Smooth muscle cell (in vitro differentiated cells): ENCODE results near the gene CCDC60. TPM values are rescaled to one million over a fixed set of nuclear protein-coding genes. Genes with fewer than 3 reads are reported as not detected.

Source experiments
- DNase-seq: peaks from one replicate; lab custom pipeline; 2025; ENCODE audit not compliant: unreplicated experiment; lab: John Stamatoyannopoulos, UW
- H2AFZ ChIP-seq: fragments of 200-600 bp; sonication (generic); 2 replicates; pipeline ENCODE4 v1.6.0; 2016; ENCODE audit warnings: antibody characterized with exemption, low read depth, mild to moderate bottlenecking
- H3F3A ChIP-seq: fragments of 200-600 bp; sonication (generic); 2 replicates; pipeline ENCODE4 v1.6.0; 2017; ENCODE audit warnings: antibody characterized with exemption, low read depth
- H3K27ac ChIP-seq: fragments of 200-600 bp; sonication (generic); 2 replicates; pipeline ENCODE4 v1.5.1; 2016; ENCODE audit warnings: low read depth, mild to moderate bottlenecking
- H3K27me3 ChIP-seq: fragments of 200-600 bp; sonication (generic); 2 replicates; pipeline ENCODE4 v1.6.1; 2016; ENCODE audit warnings: low read depth, mild to moderate bottlenecking
- H3K36me3 ChIP-seq: fragments of 200-600 bp; sonication (generic); 2 replicates; pipeline ENCODE4 v1.5.1; 2016; ENCODE audit warnings: low read depth
- H3K4me1 ChIP-seq: fragments of 200-600 bp; sonication (generic); 2 replicates; pipeline ENCODE4 v1.5.1; 2016; ENCODE audit warnings: low read depth
- H3K4me2 ChIP-seq: fragments of 200-600 bp; sonication (generic); 2 replicates; pipeline ENCODE4 v1.6.0; 2016; ENCODE audit warnings: mild to moderate bottlenecking
- H3K4me3 ChIP-seq: fragments of 200-600 bp; sonication (generic); 2 replicates; pipeline ENCODE4 v1.5.1; 2016; ENCODE audit warnings: mild to moderate bottlenecking
- H3K79me2 ChIP-seq: fragments of 200-600 bp; sonication (generic); 2 replicates; pipeline ENCODE4 v1.6.0; 2016; ENCODE audit warnings: low read depth, mild to moderate bottlenecking
- H3K9ac ChIP-seq: fragments of 200-600 bp; sonication (generic); 2 replicates; pipeline ENCODE4 v1.6.0; 2016; ENCODE audit warnings: low read depth
- H3K9me3 ChIP-seq: fragments of 200-600 bp; sonication (generic); replicated peaks from 2 replicates; pipeline ENCODE4 v1.5.1; 2016; ENCODE audit warnings: low read depth
- H4K20me1 ChIP-seq: fragments of 200-600 bp; sonication (generic); 2 replicates; pipeline ENCODE4 v1.6.0; 2016; ENCODE audit warnings: low read depth
- WGBS: methylation state at CpG from one replicate; pipeline ENCODE4 v1.1.7; 2016; ENCODE audit warnings: low lambda C conversion rate; 5-methylcytosine and 5-hydroxymethylcytosine counted together
- polyA plus RNA-seq: library from polyadenylated mRNA; unstranded; fragments of >200 nt; fragmentation: Nextera tagmentation; extraction: Ambion mirVana; gene quantifications from 2 replicates; pipeline ENCODE4 v1.2.1, GENCODE V29; 2016
- total RNA-seq: library from RNA; depleted of rRNA; stranded (reverse); fragments of >200 nt; gene quantifications from 2 replicates; pipeline ENCODE4 v1.2.3, GENCODE V29; 2014
- TF ChIP-seq, protein P1 (sequence below): fragments of 200-600 bp; sonication (generic); IDR thresholded peaks from 2 replicates; pipeline ENCODE4 v1.5.1; 2017; ENCODE audit warnings: borderline replicate concordance, mild to moderate bottlenecking, antibody characterized with exemption; ENCODE audit not compliant: insufficient read depth, poor library complexity, severe bottlenecking

Gene CCDC60
- total and polyA plus RNA-seq, 2 experiments from 2014 or later, result not detected

DNA sequence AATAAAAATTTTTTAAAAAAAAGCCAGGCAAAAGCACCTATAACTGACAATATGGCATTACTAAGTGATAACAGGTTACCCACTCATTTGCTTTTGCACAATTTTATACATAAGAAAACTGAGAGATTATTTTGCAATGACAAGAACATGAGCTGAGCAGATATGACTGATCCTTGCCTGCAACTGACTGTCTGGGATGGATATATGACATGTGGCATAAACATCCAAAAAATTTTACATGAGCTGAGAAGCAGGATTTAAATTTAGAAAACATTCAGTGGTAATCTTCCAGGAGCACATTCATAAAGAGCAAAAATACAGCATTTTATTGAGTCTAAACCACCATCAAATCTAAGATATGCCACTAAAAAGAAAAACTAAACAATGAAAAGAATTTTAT, 133.8 kb downstream of the CCDC60 start:
- Histone ChIP-seq H3K4me1 (no peaks in the 10 kb centered on the region), H3K27me3 (peaks cover 3% of the 10 kb centered on the region), H3K36me3 (no peaks in the 10 kb centered on the region)

DNA sequence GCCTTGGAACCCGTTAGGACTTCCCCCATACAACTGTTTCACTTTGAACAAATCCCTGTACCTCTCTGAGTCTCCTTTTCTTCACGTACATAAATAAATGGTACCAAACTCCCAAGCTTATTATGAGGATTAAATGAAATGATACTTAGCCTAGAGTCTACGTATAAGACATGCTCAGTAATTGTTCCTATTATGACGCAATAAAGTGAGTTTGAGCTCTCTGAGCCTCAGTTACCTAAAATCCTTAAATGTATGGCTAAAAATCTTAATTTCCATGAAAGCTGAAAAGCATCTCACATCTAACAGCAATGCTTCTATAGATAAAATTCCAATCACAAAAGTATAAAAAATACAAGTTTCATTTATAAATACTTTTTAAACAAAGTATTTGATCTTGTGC, 141.1 kb downstream of the CCDC60 start:
- Histone ChIP-seq H3K79me2 (no peaks in the 10 kb centered on the region), H3K4me1 (no peaks in the 10 kb centered on the region), H3K4me3 (no peak overlapping the region), H3K36me3 (no peaks in the 10 kb centered on the region), H4K20me1 (no peaks in the 10 kb centered on the region), H3F3A (no peaks in the 10 kb centered on the region), H3K9me3 (no peaks in the 10 kb centered on the region), H3K4me2 (no peak overlapping the region), H3K27me3 (peaks cover 3% of the 10 kb centered on the region), H3K27ac (no peak overlapping the region), H3K9ac (no peak overlapping the region), H2AFZ (no peak overlapping the region)
- no peak for DNase-seq
- TF ChIP-seq, protein P1, sequence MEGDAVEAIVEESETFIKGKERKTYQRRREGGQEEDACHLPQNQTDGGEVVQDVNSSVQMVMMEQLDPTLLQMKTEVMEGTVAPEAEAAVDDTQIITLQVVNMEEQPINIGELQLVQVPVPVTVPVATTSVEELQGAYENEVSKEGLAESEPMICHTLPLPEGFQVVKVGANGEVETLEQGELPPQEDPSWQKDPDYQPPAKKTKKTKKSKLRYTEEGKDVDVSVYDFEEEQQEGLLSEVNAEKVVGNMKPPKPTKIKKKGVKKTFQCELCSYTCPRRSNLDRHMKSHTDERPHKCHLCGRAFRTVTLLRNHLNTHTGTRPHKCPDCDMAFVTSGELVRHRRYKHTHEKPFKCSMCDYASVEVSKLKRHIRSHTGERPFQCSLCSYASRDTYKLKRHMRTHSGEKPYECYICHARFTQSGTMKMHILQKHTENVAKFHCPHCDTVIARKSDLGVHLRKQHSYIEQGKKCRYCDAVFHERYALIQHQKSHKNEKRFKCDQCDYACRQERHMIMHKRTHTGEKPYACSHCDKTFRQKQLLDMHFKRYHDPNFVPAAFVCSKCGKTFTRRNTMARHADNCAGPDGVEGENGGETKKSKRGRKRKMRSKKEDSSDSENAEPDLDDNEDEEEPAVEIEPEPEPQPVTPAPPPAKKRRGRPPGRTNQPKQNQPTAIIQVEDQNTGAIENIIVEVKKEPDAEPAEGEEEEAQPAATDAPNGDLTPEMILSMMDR, result no peak
- WGBS, result 86% methylated on average over 4 of the region's 4 CpGs

More for the DNA sequence above, 133.8 kb downstream of the CCDC60 start:
- no peaks in the 10 kb centered on the region for H3F3A ChIP-seq
- no peak overlapping the region for H3K4me3 ChIP-seq
- no peak overlapping the region for H3K27ac ChIP-seq
- no peak overlapping the region for H2AFZ ChIP-seq
- no peak overlapping the region for H3K9ac ChIP-seq
- no peak for DNase-seq
- no peaks in the 10 kb centered on the region for H4K20me1 ChIP-seq
- no peaks in the 10 kb centered on the region for H3K9me3 ChIP-seq
- no peaks in the 10 kb centered on the region for H3K79me2 ChIP-seq
- H3K4me2 ChIP-seq, result no peak overlapping the region
- TF ChIP-seq, protein P1, result no peak

DNA sequence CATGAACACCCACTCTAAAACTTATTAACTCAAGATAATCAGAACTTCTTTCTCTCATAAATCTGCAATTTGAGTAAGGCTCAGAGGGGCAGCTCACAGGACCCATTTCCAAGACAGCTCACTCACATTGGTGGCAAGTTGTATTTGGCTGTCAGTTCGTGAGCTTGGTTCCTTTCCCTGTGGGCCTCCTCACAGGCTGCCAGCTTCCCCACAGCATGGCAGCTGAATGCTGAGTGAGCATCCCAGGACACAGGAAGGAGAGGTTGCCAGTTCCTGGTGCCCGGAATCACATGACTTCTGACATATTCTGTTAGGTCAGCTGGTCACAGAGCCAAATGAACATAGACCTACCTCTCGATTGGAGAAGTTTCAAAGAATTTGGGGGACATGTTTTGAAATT, 142.4 kb downstream of the CCDC60 start:
- no peak overlapping the region for H3K4me2 ChIP-seq
- H3K36me3 ChIP-seq, result no peaks in the 10 kb centered on the region
- H3K4me1 ChIP-seq, result no peaks in the 10 kb centered on the region
- TF ChIP-seq, protein P1, result no peak
- no peak overlapping the region for H3K9ac ChIP-seq
- WGBS, result 81% methylated on average over 3 of the region's 3 CpGs
- no peaks in the 10 kb centered on the region for H4K20me1 ChIP-seq
- H3K79me2 ChIP-seq, result no peaks in the 10 kb centered on the region
- no peak overlapping the region for H3K4me3 ChIP-seq
- H3K27me3 ChIP-seq, result peaks cover under 1% of the 10 kb centered on the region
- H3F3A ChIP-seq, result no peaks in the 10 kb centered on the region
- H2AFZ ChIP-seq, result no peak overlapping the region
- no peak overlapping the region for H3K27ac ChIP-seq
- H3K9me3 ChIP-seq, result no peaks in the 10 kb centered on the region
- DNase-seq, result no peak

DNA sequence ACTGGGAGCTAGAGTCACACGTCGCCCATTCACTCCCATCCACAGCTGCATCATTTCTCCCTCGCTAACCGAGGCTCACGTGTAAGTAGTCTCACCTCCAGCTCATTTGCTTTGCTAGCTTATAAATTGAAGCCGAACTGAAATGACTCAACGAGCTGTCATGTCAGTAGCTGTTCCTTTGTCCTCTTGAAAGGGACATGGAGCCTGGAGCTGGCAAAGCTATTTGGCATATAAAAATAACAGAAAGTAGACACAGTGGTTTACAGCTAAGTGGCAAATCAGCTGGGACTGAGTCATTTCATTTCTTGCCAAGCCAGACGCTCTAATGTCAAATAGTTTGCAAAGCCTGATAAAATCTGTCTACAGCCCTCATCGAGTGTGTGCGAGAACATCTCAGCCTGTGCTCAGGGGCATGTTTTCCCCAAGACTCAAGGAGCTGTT, 144.6 kb downstream of the CCDC60 start:
- Histone ChIP-seq H3K4me1 (no peaks in the 10 kb centered on the region), H3K4me3 (no peak overlapping the region), H3K27ac (no peak overlapping the region), H3K9ac (no peak overlapping the region), H3K4me2 (peak overlapping the region; percentile 40), H3K27me3 (no peaks in the 10 kb centered on the region), H3F3A (no peaks in the 10 kb centered on the region), H4K20me1 (no peaks in the 10 kb centered on the region), H3K36me3 (no peaks in the 10 kb centered on the region), H2AFZ (no peak overlapping the region), H3K9me3 (no peaks in the 10 kb centered on the region), H3K79me2 (no peaks in the 10 kb centered on the region)
- WGBS, result 39% methylated on average over 10 of the region's 10 CpGs
- no peak for DNase-seq
- TF ChIP-seq, protein P1, result no peak
